GM10266 (cell line): Measurements from ENCODE around the gene PRC1.

Experiments
- DNase-seq: peaks from one replicate; pipeline ENCODE4 v3.0.0; 2012; ENCODE audit errors: extremely low spot score
- CTCF ChIP-seq: IDR thresholded peaks from 2 replicates; pipeline ENCODE4 v1.5.1; 2012; ENCODE audit warnings: mild to moderate bottlenecking, low read depth; ENCODE audit not compliant: control insufficient read depth, insufficient read depth; ENCODE audit errors: missing control alignments

Gene PRC1

GRCh38 chr15:90972133-90972532, 22.2 kb downstream of the PRC1 start:
- no peak for TF ChIP-seq CTCF
- DNase-seq = no peak

- no peak for TF ChIP-seq CTCF
- no peak for DNase-seq
Measured at GRCh38 chr15:90970274-90970673, 24.1 kb downstream of the PRC1 start.

- no peak for DNase-seq
- no peak for TF ChIP-seq CTCF
Measured at GRCh38 chr15:90968434-90968833, 25.9 kb downstream of the PRC1 start.

GRCh38 chr15:90967206-90967605, 27.1 kb downstream of the PRC1 start:
- TF ChIP-seq CTCF = no peak
- DNase-seq = no peak

- no peak for DNase-seq
- no peak for TF ChIP-seq CTCF
Measured at GRCh38 chr15:90966262-90966661, 28.1 kb downstream of the PRC1 start.

GRCh38 chr15:90962021-90962420, 32.3 kb downstream of the PRC1 start:
- no peak for TF ChIP-seq CTCF
- DNase-seq = no peak

- no peak for DNase-seq
- no peak for TF ChIP-seq CTCF
Measured at GRCh38 chr15:90960298-90961091, 33.8 kb downstream of the PRC1 start.
